ENCODE data around the gene TSC22D2.

Gene TSC22D2

GRCh38 chr3:150399060-150399459 lies 9.0 kb upstream of the TSC22D2 start:
- Histone ChIP-seq H3K9me3 (ENCODE audit: severe bottlenecking) (no peaks in the 10 kb centered on the region), H3K27me3 (ENCODE audit: insufficient read depth, poor library complexity, severe bottlenecking) (no peaks in the 10 kb centered on the region), H3K27ac (ENCODE audit: poor library complexity, severe bottlenecking) (no peak overlapping the region), H3K4me3 (ENCODE audit: severe bottlenecking) (no peak overlapping the region), H3K36me3 (ENCODE audit: low read depth) (no peaks in the 10 kb centered on the region), H3K4me1 (ENCODE audit: insufficient read depth, poor library complexity, severe bottlenecking) (peaks cover 6% of the 10 kb centered on the region)
- DNase-seq (ENCODE audit: low spot score), result no peak
- TF ChIP-seq CTCF (IDR thresholded peaks at IDR 0.05; ENCODE audit: poor library complexity, severe bottlenecking), result no peak
- no peak for ATAC-seq (ENCODE audit: low read depth)

GRCh38 chr3:150401285-150401684 lies 6.8 kb upstream of the TSC22D2 start:
- Histone ChIP-seq H3K27me3 (ENCODE audit: insufficient read depth, poor library complexity, severe bottlenecking) (no peaks in the 10 kb centered on the region), H3K27ac (ENCODE audit: poor library complexity, severe bottlenecking) (no peak overlapping the region), H3K4me3 (ENCODE audit: severe bottlenecking) (no peak overlapping the region), H3K36me3 (ENCODE audit: low read depth) (no peaks in the 10 kb centered on the region), H3K4me1 (ENCODE audit: insufficient read depth, poor library complexity, severe bottlenecking) (peaks cover 18% of the 10 kb centered on the region), H3K9me3 (ENCODE audit: severe bottlenecking) (no peaks in the 10 kb centered on the region)
- no peak for TF ChIP-seq CTCF (IDR thresholded peaks at IDR 0.05; ENCODE audit: poor library complexity, severe bottlenecking)
- ATAC-seq (ENCODE audit: low read depth), result no peak
- no peak for DNase-seq (ENCODE audit: low spot score)

GRCh38 chr3:150402217-150402616 lies 5.9 kb upstream of the TSC22D2 start:
- no peak overlapping the region for H3K4me3 ChIP-seq (ENCODE audit: severe bottlenecking)
- H3K4me1 ChIP-seq (ENCODE audit: insufficient read depth, poor library complexity, severe bottlenecking), result peaks cover 25% of the 10 kb centered on the region
- no peak for ATAC-seq (ENCODE audit: low read depth)
- H3K27ac ChIP-seq (ENCODE audit: poor library complexity, severe bottlenecking), result no peak overlapping the region
- no peaks in the 10 kb centered on the region for H3K27me3 ChIP-seq (ENCODE audit: insufficient read depth, poor library complexity, severe bottlenecking)
- H3K9me3 ChIP-seq (ENCODE audit: severe bottlenecking), result no peaks in the 10 kb centered on the region
- H3K36me3 ChIP-seq (ENCODE audit: low read depth), result no peaks in the 10 kb centered on the region
- no peak for DNase-seq (ENCODE audit: low spot score)
- no peak for TF ChIP-seq CTCF (IDR thresholded peaks at IDR 0.05; ENCODE audit: poor library complexity, severe bottlenecking)

- H3K4me1 ChIP-seq (ENCODE audit: insufficient read depth, poor library complexity, severe bottlenecking), result peaks cover 25% of the 10 kb centered on the region
- H3K4me3 ChIP-seq (ENCODE audit: severe bottlenecking), result no peak overlapping the region
- TF ChIP-seq CTCF (IDR thresholded peaks at IDR 0.05; ENCODE audit: poor library complexity, severe bottlenecking), result no peak
- no peaks in the 10 kb centered on the region for H3K27me3 ChIP-seq (ENCODE audit: insufficient read depth, poor library complexity, severe bottlenecking)
- DNase-seq (ENCODE audit: low spot score), result no peak
- H3K27ac ChIP-seq (ENCODE audit: poor library complexity, severe bottlenecking), result peak overlapping the region; percentile 22
- H3K36me3 ChIP-seq (ENCODE audit: low read depth), result no peaks in the 10 kb centered on the region
- no peaks in the 10 kb centered on the region for H3K9me3 ChIP-seq (ENCODE audit: severe bottlenecking)
- no peak for ATAC-seq (ENCODE audit: low read depth)
Measured at GRCh38 chr3:150404023-150404422, 4.1 kb upstream of the TSC22D2 start.

- Histone ChIP-seq H3K4me1 (ENCODE audit: insufficient read depth, poor library complexity, severe bottlenecking) (peaks cover 25% of the 10 kb centered on the region), H3K27ac (ENCODE audit: poor library complexity, severe bottlenecking) (peak overlapping the region; percentile 93), H3K4me3 (ENCODE audit: severe bottlenecking) (peak overlapping the region; percentile 91), H3K9me3 (ENCODE audit: severe bottlenecking) (no peaks in the 10 kb centered on the region), H3K27me3 (ENCODE audit: insufficient read depth, poor library complexity, severe bottlenecking) (no peaks in the 10 kb centered on the region), H3K36me3 (ENCODE audit: low read depth) (peaks cover 22% of the 10 kb centered on the region)
- TF ChIP-seq CTCF (IDR thresholded peaks at IDR 0.05; ENCODE audit: poor library complexity, severe bottlenecking), result no peak
- ATAC-seq (ENCODE audit: low read depth) (no peak), DNase-seq (ENCODE audit: low spot score) (no peak)
Measured at GRCh38 chr3:150407051-150407807, 869 bp upstream of the TSC22D2 start.
